Measurements from ENCODE around the gene NSUN5.
"Not testable (repeated sequence)": the region's sequence is repeated elsewhere in the genome, so short reads cannot be mapped to it uniquely, and the experiment has no call there.

NSUN5 gene

GRCh38 chr7:73304071-73304470 lies 4.6 kb downstream of the NSUN5 start:
- no peak for TF ChIP-seq CTCF (IDR thresholded peaks at IDR 0.05; ENCODE audit: control insufficient read depth, insufficient read depth, low read depth, low read length, missing control alignments)
- DNase-seq (ENCODE audit: low read depth): no peak
- H3K4me3 ChIP-seq (ENCODE audit: control insufficient read depth, low read depth, low read length): no peak overlapping the region

DNA sequence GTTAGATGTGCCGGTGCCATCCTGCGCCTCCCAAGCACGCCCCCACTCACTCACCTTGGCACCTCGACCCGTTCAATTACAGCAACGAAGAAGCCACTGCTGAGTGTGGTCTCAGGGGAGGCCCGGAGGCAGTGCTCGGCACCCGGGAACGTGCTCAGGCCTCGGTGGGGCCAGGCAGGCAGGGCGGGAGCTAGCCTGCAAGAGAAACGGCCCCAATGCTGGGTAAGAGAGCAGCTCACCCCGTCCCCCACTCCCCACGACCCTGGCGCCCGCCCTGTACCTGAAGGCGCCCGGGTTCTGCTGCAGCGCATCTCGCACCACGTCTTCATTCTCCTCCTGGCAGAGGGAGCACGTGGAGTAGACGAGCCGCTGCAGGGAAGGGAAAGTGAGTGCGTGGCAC lies 5.1 kb downstream of the NSUN5 start:
- no peak for DNase-seq (ENCODE audit: low read depth)
- H3K4me3 ChIP-seq (ENCODE audit: control insufficient read depth, low read depth, low read length): no peak overlapping the region
- no peak for TF ChIP-seq CTCF (IDR thresholded peaks at IDR 0.05; ENCODE audit: control insufficient read depth, insufficient read depth, low read depth, low read length, missing control alignments)

- not testable (repeated sequence) for DNase-seq (ENCODE audit: low read depth); H3K4me3 ChIP-seq (ENCODE audit: control insufficient read depth, low read depth, low read length)
Measured at GRCh38 chr7:73302846-73303245, 5.8 kb downstream of the NSUN5 start.

DNA sequence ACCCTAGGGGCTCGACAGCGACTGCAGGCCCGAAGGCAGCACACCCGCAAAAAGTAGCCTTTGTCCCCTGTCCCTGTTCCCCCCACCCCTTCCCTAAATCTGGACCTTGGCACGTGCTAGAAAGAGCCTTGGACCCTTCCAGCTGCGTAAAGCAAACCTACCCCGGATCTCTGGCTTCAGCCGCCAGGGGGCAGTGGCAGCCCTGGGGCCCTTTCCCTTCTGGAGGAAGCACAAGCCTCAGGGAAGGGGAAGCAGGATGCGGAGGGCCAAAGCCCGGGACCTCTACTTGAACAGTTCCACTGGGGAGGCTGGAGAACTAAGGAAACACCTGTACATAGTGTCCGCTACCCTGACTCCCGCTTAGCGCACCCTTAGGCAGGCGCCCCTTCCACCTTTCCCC lies 7.5 kb downstream of the NSUN5 start:
- not testable (repeated sequence) for DNase-seq (ENCODE audit: low read depth)

GRCh38 chr7:73299812-73300211 lies 8.8 kb downstream of the NSUN5 start:
- H3K4me3 ChIP-seq (ENCODE audit: control insufficient read depth, low read depth, low read length); DNase-seq (ENCODE audit: low read depth): not testable (repeated sequence)

More for the DNA sequence above, 7.5 kb downstream of the NSUN5 start:
- not testable (repeated sequence) for H3K4me3 ChIP-seq (ENCODE audit: control insufficient read depth, low read depth, low read length)

DNA sequence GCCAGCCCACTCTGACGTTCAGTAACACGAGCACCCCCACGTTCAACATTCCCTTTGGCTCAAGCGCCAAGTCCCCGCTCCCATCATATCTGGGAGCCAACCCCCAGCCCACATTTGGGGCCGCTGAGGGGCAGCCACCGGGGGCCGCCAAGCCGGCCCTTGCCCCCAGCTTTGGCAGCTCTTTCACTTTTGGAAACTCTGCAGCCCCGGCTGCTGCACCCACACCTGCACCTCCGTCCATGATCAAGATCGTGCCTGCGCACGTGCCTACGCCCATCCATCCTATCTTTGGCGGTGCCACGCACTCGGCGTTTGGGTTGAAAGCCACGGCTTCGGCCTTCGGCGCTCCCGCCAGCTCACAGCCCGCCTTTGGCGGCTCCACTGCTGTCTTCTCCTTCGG lies 10.9 kb downstream of the NSUN5 start:
- not testable (repeated sequence) for H3K4me3 ChIP-seq (ENCODE audit: control insufficient read depth, low read depth, low read length); DNase-seq (ENCODE audit: low read depth)

DNA sequence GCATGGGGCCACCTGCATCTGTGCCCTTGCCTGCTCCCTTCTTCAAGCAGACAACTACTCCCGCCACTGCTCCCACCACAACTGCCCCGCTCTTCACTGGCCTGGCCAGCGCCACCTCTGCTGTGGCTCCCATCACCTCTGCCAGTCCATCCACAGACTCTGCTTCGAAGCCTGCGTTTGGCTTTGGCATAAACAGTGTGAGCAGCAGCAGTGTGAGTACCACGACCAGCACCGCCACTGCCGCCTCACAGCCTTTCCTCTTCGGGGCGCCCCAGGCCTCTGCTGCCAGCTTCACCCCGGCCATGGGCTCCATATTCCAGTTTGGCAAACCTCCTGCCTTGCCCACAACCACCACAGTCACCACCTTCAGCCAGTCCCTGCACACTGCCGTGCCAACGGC lies 11.4 kb downstream of the NSUN5 start:
- not testable (repeated sequence) for H3K4me3 ChIP-seq (ENCODE audit: control insufficient read depth, low read depth, low read length); DNase-seq (ENCODE audit: low read depth)

DNA sequence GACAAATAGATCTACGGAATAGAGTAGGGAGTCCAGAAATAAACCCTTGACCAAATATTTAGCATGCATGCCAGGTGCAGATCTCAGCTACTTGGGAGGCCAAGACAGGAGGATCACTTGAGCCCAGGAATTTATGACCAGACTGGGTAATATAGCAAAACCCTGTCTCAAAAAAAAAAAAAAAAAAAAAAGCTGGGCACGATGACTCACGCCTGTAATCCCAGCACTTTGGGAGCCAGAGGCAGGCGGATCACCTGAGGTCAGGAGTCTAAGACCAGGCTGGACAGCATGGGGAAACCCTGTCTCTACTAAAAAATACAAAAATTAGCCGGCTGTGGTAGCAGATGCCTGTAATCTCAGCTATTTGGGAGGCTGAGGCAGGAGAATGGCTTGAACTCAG lies 31.4 kb downstream of the NSUN5 start:
- not testable (repeated sequence) for DNase-seq (ENCODE audit: low read depth); H3K4me3 ChIP-seq (ENCODE audit: control insufficient read depth, low read depth, low read length)

DNA sequence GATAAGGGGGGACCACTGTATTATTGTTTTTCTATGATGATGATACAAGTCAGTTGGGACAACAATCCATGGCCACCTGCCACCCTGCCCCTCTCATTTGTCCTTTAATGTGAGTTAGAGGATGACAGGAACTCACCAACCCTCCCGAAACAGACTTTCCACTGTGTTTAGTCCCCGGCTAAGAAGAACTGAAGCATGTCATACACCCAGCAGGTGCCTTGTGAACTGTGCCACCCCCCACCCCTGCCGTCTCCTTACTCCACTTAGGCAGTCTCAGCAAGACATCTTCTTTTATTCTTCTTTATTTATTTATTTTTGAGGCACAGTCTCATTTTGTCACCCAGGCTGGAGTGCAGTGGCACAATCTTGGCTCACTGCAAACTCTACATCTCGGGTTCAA lies 40.8 kb downstream of the NSUN5 start:
- not testable (repeated sequence) for H3K4me3 ChIP-seq (ENCODE audit: control insufficient read depth, low read depth, low read length); DNase-seq (ENCODE audit: low read depth)

DNA sequence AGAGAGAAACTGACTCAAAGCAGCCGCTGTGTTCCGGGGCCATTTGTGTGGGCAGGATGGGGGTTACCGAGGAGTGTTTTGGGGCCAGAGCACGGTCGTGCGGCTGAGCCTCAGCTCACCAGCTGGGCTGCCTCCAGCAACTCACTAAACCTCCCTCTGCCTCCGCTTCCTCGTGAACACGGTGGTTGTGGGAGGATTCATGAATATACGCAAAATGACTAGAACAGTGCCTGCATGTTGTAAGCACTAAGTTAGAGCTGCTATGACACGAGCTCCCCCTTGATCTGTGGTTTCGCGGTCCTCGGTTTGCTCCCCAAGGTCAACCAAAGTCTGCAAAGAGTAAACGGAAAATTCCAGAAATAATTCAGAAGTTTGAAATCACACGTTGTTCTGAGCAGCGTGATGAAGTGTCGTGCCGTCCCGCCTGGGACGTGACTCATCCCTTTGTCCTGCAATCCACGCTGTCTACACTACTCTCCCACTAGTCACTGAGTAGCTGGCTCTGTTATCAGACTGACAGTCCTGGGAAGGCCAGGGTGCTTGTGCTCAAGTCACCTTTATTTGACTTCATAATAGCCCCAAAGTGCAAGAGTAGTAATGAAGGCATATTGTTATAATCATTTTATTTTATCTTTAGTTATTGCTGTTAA lies 41.8 kb downstream of the NSUN5 start:
- not testable (repeated sequence) for DNase-seq (ENCODE audit: low read depth); H3K4me3 ChIP-seq (ENCODE audit: control insufficient read depth, low read depth, low read length)

DNA sequence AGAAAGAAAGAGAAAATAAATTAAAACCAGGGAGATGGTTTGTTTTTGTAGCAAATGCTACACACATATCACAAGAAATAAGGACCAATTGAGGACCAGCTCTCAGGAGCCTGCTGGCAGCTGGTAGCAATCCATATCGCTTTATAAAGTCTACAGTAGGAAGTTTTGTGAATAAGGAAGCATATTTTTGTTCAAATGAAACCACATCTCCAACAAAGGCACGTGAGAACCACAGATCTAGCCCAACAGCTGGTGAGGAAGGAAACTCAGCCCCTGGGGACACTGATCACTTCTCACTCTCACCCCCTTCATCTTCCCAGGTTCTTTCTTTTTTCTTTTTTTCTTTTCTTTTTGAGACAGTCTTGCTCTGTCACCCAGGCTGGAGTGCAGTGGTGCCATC lies 46.2 kb downstream of the NSUN5 start:
- not testable (repeated sequence) for H3K4me3 ChIP-seq (ENCODE audit: control insufficient read depth, low read depth, low read length); DNase-seq (ENCODE audit: low read depth)

Measured in AG09309 (cell line).